Right lobe of liver (tissue), 4 donors: ENCODE results near the gene CCR3.

Experiments used
- POLR2A ChIP-seq: fragments of 450-650 bp; IDR thresholded peaks from one replicate; pipeline ENCODE4 v1.6.1; 2017; ENCODE audit warnings: antibody characterized with exemption, mild to moderate bottlenecking
- TF ChIP-seq, protein P1 (sequence below), 4 donors: fragments of 200-600 bp in 3 of 4; fragments of 450-650 bp in 1 of 4; IDR thresholded peaks; one replicate each; pipeline versions ENCODE4 v1.5.1 to v1.8.0; 2016 to 2022; ENCODE audit warnings: antibody characterized with exemption in 4 of 4, mild to moderate bottlenecking in 2 of 4
- donor health status: DM: no; HTN: no; CAD: no.
- donor health status: DM: no; HTN: no; CAD: no.
- donor health status: DM: no; HTN: yes; CAD: no.

DNA sequence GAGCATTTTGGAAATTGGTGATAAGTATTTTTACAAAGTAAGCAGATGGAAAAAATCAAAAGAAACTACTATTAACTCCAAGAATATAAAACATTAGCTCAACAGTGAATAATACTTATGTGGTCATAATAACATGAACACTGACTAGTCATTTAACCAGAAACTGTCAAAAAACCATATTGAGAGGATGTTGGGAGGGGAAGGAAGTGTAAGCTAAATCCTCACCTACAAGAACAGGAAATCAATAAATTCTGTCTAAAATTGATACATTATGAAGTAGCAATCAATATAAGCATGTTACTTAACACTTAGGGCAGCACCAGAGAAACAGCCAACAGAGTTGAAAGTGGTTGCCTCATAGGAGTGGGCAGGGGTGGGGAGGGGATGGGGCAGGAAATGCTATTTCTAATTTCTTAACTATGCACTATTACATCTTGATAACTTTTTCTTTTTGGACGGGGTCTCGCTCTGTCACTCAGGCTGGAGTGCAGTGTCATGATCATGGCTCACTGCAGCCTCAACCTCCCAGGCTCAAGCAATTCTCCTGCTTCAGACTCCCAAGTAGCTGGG, 41.7 kb downstream of the CCR3 start:
- TF ChIP-seq, protein P1, sequence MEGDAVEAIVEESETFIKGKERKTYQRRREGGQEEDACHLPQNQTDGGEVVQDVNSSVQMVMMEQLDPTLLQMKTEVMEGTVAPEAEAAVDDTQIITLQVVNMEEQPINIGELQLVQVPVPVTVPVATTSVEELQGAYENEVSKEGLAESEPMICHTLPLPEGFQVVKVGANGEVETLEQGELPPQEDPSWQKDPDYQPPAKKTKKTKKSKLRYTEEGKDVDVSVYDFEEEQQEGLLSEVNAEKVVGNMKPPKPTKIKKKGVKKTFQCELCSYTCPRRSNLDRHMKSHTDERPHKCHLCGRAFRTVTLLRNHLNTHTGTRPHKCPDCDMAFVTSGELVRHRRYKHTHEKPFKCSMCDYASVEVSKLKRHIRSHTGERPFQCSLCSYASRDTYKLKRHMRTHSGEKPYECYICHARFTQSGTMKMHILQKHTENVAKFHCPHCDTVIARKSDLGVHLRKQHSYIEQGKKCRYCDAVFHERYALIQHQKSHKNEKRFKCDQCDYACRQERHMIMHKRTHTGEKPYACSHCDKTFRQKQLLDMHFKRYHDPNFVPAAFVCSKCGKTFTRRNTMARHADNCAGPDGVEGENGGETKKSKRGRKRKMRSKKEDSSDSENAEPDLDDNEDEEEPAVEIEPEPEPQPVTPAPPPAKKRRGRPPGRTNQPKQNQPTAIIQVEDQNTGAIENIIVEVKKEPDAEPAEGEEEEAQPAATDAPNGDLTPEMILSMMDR (IDR thresholded peaks at IDR 0.05): no peak
- no peak for TF ChIP-seq POLR2A
